ENCODE measurements around the gene CENPP. TPM values are rescaled to one million over a fixed set of nuclear protein-coding genes. Genes with fewer than 3 reads are reported as not detected.
"Not testable (repeated sequence)": the region's sequence is repeated elsewhere in the genome, so short reads cannot be mapped to it uniquely, and the experiment has no call there.

CENPP gene
- total RNA-seq, 2 experiments from 2014 or later = 26.4 to 29.1 TPM

GRCh38 chr9:92620845-92621244 lies 295.1 kb downstream of the CENPP start:
- H3K27ac Mint-ChIP-seq = no peak overlapping the region
- DNase-seq (no peak), ATAC-seq (no peak)
- ChIA-PET POLR2A (interaction anchor here (1.3 kb wide), 1 partner anchor 19 kb away, joined by 3 read pairs; no protein-coding TSS in a partner anchor), CTCF (no interaction called here)
- H3K4me1 Mint-ChIP-seq (ENCODE audit: low read depth) = no peaks in the 10 kb centered on the region
- H3K36me3 Mint-ChIP-seq (ENCODE audit: low read depth) = peaks cover 34% of the 10 kb centered on the region
- H3K4me3 Mint-ChIP-seq = no peak overlapping the region
- H3K9me3 Mint-ChIP-seq (ENCODE audit: insufficient read depth) = no peaks in the 10 kb centered on the region
- H3K27me3 Mint-ChIP-seq (ENCODE audit: low read depth) = no peaks in the 10 kb centered on the region

- CTCF ChIA-PET, H3K27ac Mint-ChIP-seq: not testable (repeated sequence)
Measured at GRCh38 chr9:92623936-92624335, 298.2 kb downstream of the CENPP start.

DNA sequence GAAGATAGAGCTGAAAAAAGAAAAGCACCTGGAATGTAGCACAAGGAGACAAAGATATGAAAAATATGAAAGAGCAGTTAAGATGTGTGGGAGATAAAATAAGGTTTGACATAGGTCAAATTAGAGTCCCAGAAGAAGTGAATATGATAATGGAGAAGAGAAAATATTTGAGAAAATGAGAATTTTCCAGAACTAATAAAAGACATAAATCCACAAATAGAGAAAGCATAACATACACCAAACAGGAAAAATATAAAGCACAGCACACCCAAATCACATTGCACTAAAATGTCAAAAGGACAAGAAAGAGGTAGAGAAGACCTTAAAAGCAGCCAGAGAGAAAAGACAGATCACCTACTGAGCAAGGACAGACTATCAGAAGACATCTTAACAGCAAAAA lies 300.7 kb downstream of the CENPP start:
- Mint-ChIP-seq H3K36me3 (ENCODE audit: low read depth) (peaks cover 50% of the 10 kb centered on the region), H3K4me3 (no peak overlapping the region), H3K9me3 (ENCODE audit: insufficient read depth) (no peaks in the 10 kb centered on the region), H3K27me3 (ENCODE audit: low read depth) (no peaks in the 10 kb centered on the region), H3K27ac (no peak overlapping the region), H3K4me1 (ENCODE audit: low read depth) (peaks cover 3% of the 10 kb centered on the region)
- ChIA-PET POLR2A (no interaction called here), CTCF (interaction anchor here (1.3 kb wide), 1 partner anchor 8 kb away, joined by 5 read pairs; no protein-coding TSS in a partner anchor)
- no peak for ATAC-seq
- DNase-seq = no peak

More at GRCh38 chr9:92623936-92624335, 298.2 kb downstream of the CENPP start:
- H3K4me1 Mint-ChIP-seq (ENCODE audit: low read depth); DNase-seq; H3K27me3 Mint-ChIP-seq (ENCODE audit: low read depth); H3K9me3 Mint-ChIP-seq (ENCODE audit: insufficient read depth); POLR2A ChIA-PET; H3K4me3 Mint-ChIP-seq; ATAC-seq: not testable (repeated sequence)
- peaks cover 45% of the 10 kb centered on the region for H3K36me3 Mint-ChIP-seq (ENCODE audit: low read depth)

DNA sequence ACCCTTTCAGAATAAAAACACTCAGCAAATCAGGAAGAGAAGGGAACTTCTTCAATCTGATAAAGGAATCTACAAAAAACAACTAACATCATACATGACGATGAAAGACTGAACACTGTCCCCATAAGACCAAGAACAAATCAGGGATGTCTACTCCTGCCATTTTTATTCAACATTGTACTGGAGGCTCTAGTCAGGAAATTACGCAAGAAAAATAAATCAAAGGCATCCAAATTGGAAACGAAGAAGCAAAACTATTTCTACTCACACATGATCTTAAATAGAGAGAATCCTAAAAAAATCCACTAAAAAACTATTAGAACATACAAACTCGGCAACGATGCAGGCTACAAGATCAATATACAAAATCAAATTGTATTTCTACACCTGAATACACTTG lies 301.9 kb downstream of the CENPP start:
- Mint-ChIP-seq H3K27ac (no peak overlapping the region), H3K9me3 (ENCODE audit: insufficient read depth) (no peaks in the 10 kb centered on the region), H3K36me3 (ENCODE audit: low read depth) (peaks cover 60% of the 10 kb centered on the region), H3K27me3 (ENCODE audit: low read depth) (no peaks in the 10 kb centered on the region), H3K4me3 (no peak overlapping the region), H3K4me1 (ENCODE audit: low read depth) (peaks cover 13% of the 10 kb centered on the region)
- DNase-seq (no peak), ATAC-seq (no peak)
- CTCF ChIA-PET = no interaction called here
- POLR2A ChIA-PET = no interaction called here

- ChIA-PET CTCF (interaction anchor here (1.0 to 1.4 kb wide), 3 partner anchors 64 to 493 kb away, joined by 3 to 6 read pairs (median 5); no protein-coding TSS in a partner anchor), POLR2A (no interaction called here)
- H3K9me3 Mint-ChIP-seq (ENCODE audit: insufficient read depth) = no peaks in the 10 kb centered on the region
- no peak overlapping the region for H3K4me3 Mint-ChIP-seq
- no peaks in the 10 kb centered on the region for H3K27me3 Mint-ChIP-seq (ENCODE audit: low read depth)
- ATAC-seq = peak; percentile 41
- peak; percentile 31 for DNase-seq
- peaks cover 14% of the 10 kb centered on the region for H3K4me1 Mint-ChIP-seq (ENCODE audit: low read depth)
- peaks cover 61% of the 10 kb centered on the region for H3K36me3 Mint-ChIP-seq (ENCODE audit: low read depth)
- peak overlapping the region; percentile 8 for H3K27ac Mint-ChIP-seq
Measured at GRCh38 chr9:92631452-92632343, 305.9 kb downstream of the CENPP start.

- H3K4me1 Mint-ChIP-seq (ENCODE audit: low read depth) = peaks cover 14% of the 10 kb centered on the region
- H3K4me3 Mint-ChIP-seq = no peak overlapping the region
- H3K27me3 Mint-ChIP-seq (ENCODE audit: low read depth) = no peaks in the 10 kb centered on the region
- POLR2A ChIA-PET = no interaction called here
- H3K27ac Mint-ChIP-seq = no peak overlapping the region
- H3K9me3 Mint-ChIP-seq (ENCODE audit: insufficient read depth) = no peaks in the 10 kb centered on the region
- DNase-seq (no peak), ATAC-seq (no peak)
- peaks cover 59% of the 10 kb centered on the region for H3K36me3 Mint-ChIP-seq (ENCODE audit: low read depth)
- CTCF ChIA-PET = interaction anchor here (1.5 to 2.4 kb wide), 2 partner anchors 317 to 493 kb away, joined by 3 to 16 read pairs; no protein-coding TSS in a partner anchor
Measured at GRCh38 chr9:92632641-92633040, 306.9 kb downstream of the CENPP start.

DNA sequence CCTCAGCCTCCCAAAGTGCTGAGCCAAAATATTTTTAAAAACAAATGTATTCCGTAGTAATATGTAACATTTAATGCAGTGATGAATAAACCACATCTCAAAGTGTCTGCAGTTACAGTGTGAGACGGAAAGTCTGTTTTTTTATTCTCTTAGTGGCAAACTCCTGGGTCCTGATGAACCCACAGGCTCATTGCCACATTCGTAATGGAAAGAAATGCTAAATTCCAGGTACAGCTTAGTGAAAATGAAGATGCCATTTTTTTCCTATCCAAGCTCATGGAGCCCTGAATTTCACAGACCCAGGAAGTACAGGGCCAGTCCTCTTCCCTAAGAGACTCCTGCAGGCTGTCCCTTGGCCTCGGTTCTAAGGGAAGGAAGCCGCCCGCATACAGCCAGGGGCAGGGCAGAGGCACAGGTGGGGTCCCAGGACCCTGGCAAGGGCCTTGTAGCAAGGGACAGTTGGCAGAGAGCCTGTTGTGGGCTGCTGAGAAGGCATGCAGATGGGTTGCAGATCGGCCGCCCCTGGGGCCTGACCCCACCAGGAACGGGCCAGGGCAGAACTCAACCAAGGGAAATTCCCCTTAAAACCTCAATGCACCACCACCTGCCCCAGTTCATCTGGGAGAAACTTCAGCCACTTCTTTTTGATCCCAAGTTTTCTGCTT lies 308.0 kb downstream of the CENPP start:
- ATAC-seq (no peak), DNase-seq (no peak)
- Mint-ChIP-seq H3K27ac (no peak overlapping the region), H3K4me3 (no peak overlapping the region), H3K4me1 (ENCODE audit: low read depth) (peaks cover 14% of the 10 kb centered on the region), H3K9me3 (ENCODE audit: insufficient read depth) (no peaks in the 10 kb centered on the region), H3K27me3 (ENCODE audit: low read depth) (no peaks in the 10 kb centered on the region), H3K36me3 (ENCODE audit: low read depth) (peaks cover 57% of the 10 kb centered on the region)
- ChIA-PET CTCF (interaction anchor here (0.7 to 2.4 kb wide), 12 partner anchors 8 to 496 kb away, joined by 3 to 16 read pairs (median 3); partner anchors contain the start of gene CENPP), POLR2A (no interaction called here)

DNA sequence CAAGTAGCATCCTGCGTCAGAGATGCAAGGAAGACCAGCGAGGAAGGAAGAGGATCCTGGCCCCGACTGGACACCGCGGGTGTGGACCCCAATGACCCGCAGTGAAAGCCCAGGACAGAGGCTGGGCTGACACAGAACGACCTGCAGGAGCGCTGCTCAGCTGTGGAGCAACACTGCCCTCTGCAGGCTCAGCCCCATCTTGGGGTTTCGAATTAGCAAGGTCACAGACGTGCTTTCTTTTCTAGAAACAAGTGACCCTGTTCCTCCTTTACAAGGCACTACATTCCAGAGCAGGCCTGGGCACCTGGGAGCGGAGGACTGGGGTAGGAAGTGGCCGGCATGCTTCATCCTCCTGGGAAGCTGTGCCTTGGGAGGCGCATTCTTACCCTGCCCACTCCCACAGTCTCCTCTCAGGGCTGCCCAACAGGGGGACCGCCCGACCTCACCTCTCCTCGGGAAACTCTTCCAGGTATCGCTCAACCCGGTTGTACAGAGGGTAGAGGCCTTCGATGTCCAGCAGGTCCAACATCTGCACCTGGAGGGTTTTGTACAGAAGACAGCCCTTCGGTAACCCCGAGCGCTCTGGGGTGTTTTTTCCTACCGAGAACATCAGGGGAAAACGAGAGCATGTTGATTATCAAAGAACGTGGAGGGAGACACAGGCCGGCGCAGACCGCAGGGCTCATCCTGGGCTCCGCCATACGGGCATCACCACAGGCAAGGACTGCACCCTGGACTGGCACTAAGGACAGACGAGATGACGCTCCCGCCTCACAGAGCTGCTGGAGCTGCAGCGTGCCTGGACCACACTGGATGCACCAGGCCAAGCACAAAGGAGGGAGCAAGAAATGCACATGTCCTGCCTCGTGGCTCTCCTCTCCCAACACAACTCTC lies 309.2 kb downstream of the CENPP start:
- Mint-ChIP-seq H3K36me3 (ENCODE audit: low read depth) (peaks cover 51% of the 10 kb centered on the region), H3K27ac (peak overlapping the region; percentile 8), H3K9me3 (ENCODE audit: insufficient read depth) (no peaks in the 10 kb centered on the region), H3K27me3 (ENCODE audit: low read depth) (no peaks in the 10 kb centered on the region), H3K4me3 (no peak overlapping the region), H3K4me1 (ENCODE audit: low read depth) (peaks cover 14% of the 10 kb centered on the region)
- ChIA-PET POLR2A (no interaction called here), CTCF (interaction anchor here (0.7 to 2.4 kb wide), 11 partner anchors 9 to 497 kb away, joined by 3 to 16 read pairs (median 3); partner anchors contain the start of gene CENPP)
- DNase-seq = peak; percentile 75
- peak; percentile 78 for ATAC-seq

DNA sequence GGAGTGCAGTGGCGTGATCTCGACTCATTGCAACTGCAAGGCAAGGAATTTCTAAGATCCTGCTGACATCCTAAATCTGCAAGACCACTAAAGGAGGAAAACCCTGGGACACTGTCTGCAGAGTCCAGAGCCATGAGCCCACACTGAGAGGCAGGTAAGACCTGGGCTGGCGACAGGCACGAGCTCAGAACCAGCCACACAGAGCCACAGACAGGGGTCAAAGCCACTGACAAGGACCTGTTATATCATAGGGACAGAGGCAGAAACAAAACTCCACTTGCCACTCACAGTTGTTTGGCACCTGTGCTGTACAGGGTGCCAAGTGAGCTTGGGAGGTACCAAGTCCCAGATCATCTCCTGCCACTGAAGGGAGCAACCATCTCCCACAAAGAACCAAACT lies 310.0 kb downstream of the CENPP start:
- POLR2A ChIA-PET = no interaction called here
- no peaks in the 10 kb centered on the region for H3K27me3 Mint-ChIP-seq (ENCODE audit: low read depth)
- CTCF ChIA-PET = interaction anchor here (1.1 kb wide), 1 partner anchor 496 kb away, joined by 3 read pairs; no protein-coding TSS in a partner anchor
- ATAC-seq = no peak
- H3K27ac Mint-ChIP-seq = no peak overlapping the region
- no peak for DNase-seq
- no peak overlapping the region for H3K4me3 Mint-ChIP-seq
- H3K4me1 Mint-ChIP-seq (ENCODE audit: low read depth) = peaks cover 14% of the 10 kb centered on the region
- H3K9me3 Mint-ChIP-seq (ENCODE audit: insufficient read depth) = no peaks in the 10 kb centered on the region
- H3K36me3 Mint-ChIP-seq (ENCODE audit: low read depth) = peaks cover 49% of the 10 kb centered on the region

- Mint-ChIP-seq H3K27ac (no peak overlapping the region), H3K36me3 (ENCODE audit: low read depth) (peaks cover 47% of the 10 kb centered on the region), H3K27me3 (ENCODE audit: low read depth) (no peaks in the 10 kb centered on the region), H3K4me1 (ENCODE audit: low read depth) (peaks cover 9% of the 10 kb centered on the region), H3K9me3 (ENCODE audit: insufficient read depth) (no peaks in the 10 kb centered on the region), H3K4me3 (no peak overlapping the region)
- CTCF ChIA-PET = no interaction called here
- ATAC-seq (no peak), DNase-seq (no peak)
- POLR2A ChIA-PET = no interaction called here
Measured at GRCh38 chr9:92636627-92637026, 310.9 kb downstream of the CENPP start.

GRCh38 chr9:92637326-92637725 lies 311.6 kb downstream of the CENPP start:
- ChIA-PET POLR2A (no interaction called here), CTCF (no interaction called here)
- ATAC-seq (no peak), DNase-seq (no peak)
- peaks cover 43% of the 10 kb centered on the region for H3K36me3 Mint-ChIP-seq (ENCODE audit: low read depth)
- H3K27ac Mint-ChIP-seq = no peak overlapping the region
- H3K27me3 Mint-ChIP-seq (ENCODE audit: low read depth) = no peaks in the 10 kb centered on the region
- peaks cover 3% of the 10 kb centered on the region for H3K4me1 Mint-ChIP-seq (ENCODE audit: low read depth)
- no peak overlapping the region for H3K4me3 Mint-ChIP-seq
- no peaks in the 10 kb centered on the region for H3K9me3 Mint-ChIP-seq (ENCODE audit: insufficient read depth)

Data from activated CD8-positive, alpha-beta T cell treated with anti-CD3 and anti-CD28 coated beads, Interleukin-2, amount 10 ng/mL, durations not matched to agents 7 days and 5 days (primary cell).